Erythroblast (primary cell): ENCODE measurements around the gene CTPS2.

Experiments
- DNase-seq, 2 experiments: peaks; one replicate each; lab custom pipeline; 2025; lab: John Stamatoyannopoulos, UW
- GATA1 ChIP-seq: IDR thresholded peaks from 2 replicates; pipeline ENCODE4 v1.6.1; 2011; ENCODE audit warnings: low read depth, mild to moderate bottlenecking, control low read depth, low read length, moderate library complexity
- POLR2A ChIP-seq: IDR thresholded peaks from 2 replicates; pipeline ENCODE4 v1.6.1; 2011; ENCODE audit warnings: mild to moderate bottlenecking, low read length

The CTPS2 gene

GRCh38 chrX:16567681-16568080, 144.8 kb downstream of the CTPS2 start:
- no peak for DNase-seq
- TF ChIP-seq GATA1 (no peak), POLR2A (no peak)

GRCh38 chrX:16566571-16566970, 145.9 kb downstream of the CTPS2 start:
- TF ChIP-seq GATA1 (no peak), POLR2A (no peak)
- no peak for DNase-seq

- no peak for DNase-seq
- TF ChIP-seq GATA1 (no peak), POLR2A (no peak)
Observed at GRCh38 chrX:16560173-16560572, 152.3 kb downstream of the CTPS2 start.

- TF ChIP-seq POLR2A: no peak
- TF ChIP-seq GATA1: no peak
- DNase-seq: no peak
Observed at GRCh38 chrX:16559206-16559619, 153.3 kb downstream of the CTPS2 start.

GRCh38 chrX:16558489-16558888, 154.0 kb downstream of the CTPS2 start:
- TF ChIP-seq POLR2A (no peak), GATA1 (no peak)
- DNase-seq: no peak

GRCh38 chrX:16552546-16552945, 159.9 kb downstream of the CTPS2 start:
- no peak for DNase-seq

GRCh38 chrX:16547644-16548043, 164.8 kb downstream of the CTPS2 start:
- no peak for DNase-seq
- TF ChIP-seq POLR2A (no peak), GATA1 (no peak)

More at GRCh38 chrX:16552546-16552945, 159.9 kb downstream of the CTPS2 start:
- no peak for TF ChIP-seq GATA1

GRCh38 chrX:16544969-16545368, 167.5 kb downstream of the CTPS2 start:
- no peak for DNase-seq
- TF ChIP-seq GATA1 (no peak), POLR2A (no peak)
